SK-N-SH treated with all-trans-retinoic acid at 6 μM for 48 hours (cell line): Measurements from ENCODE around the gene ABCC2.

Source experiments
- ATAC-seq: fragments of 200-7000 bp; cut with Tn5 transposase; 3 replicates; pipeline ENCODE4 v1.9.1; 2020; ENCODE audit warnings: mild to moderate bottlenecking, moderate library complexity
- ARNTL ChIP-seq: fragments of 450-650 bp; formaldehyde crosslinking; IDR thresholded peaks from 2 replicates; pipeline ENCODE4 v1.5.0; 2020; ENCODE audit warnings: low read depth, mild to moderate bottlenecking, moderate library complexity, borderline replicate concordance
- BACH2 ChIP-seq: fragments of 250-450 bp; sonication (Bioruptor Pico); IDR thresholded peaks from 2 replicates; pipeline ENCODE4 v1.9.0; 2021; ENCODE audit warnings: mild to moderate bottlenecking, borderline replicate concordance
- CSRNP3 ChIP-seq: fragments of 250-450 bp; sonication (Bioruptor Pico); IDR thresholded peaks from 2 replicates; pipeline ENCODE4 v1.5.1; 2021; ENCODE audit warnings: mild to moderate bottlenecking, moderate library complexity
- ESRRG ChIP-seq: fragments of 250-450 bp; sonication (Bioruptor Pico); IDR thresholded peaks from 2 replicates; pipeline ENCODE4 v1.6.1; 2021; ENCODE audit warnings: mild to moderate bottlenecking
- GLIS3 ChIP-seq: fragments of 250-450 bp; sonication (Bioruptor Pico); IDR thresholded peaks from 2 replicates; pipeline ENCODE4 v1.5.0; 2020; ENCODE audit warnings: mild to moderate bottlenecking, moderate library complexity
- OSR1 ChIP-seq: fragments of 250-450 bp; sonication (Bioruptor Pico); IDR thresholded peaks from 2 replicates; pipeline ENCODE4 v1.8.0; 2022; ENCODE audit warnings: moderate library complexity, mild to moderate bottlenecking, inconsistent platforms
- POU6F1 ChIP-seq: fragments of 250-450 bp; sonication (Bioruptor Pico); IDR thresholded peaks from 2 replicates; pipeline ENCODE4 v1.8.0; 2021; ENCODE audit warnings: low read depth, mild to moderate bottlenecking, moderate library complexity, borderline replicate concordance
- PPARA ChIP-seq: fragments of 250-450 bp; sonication (Bioruptor Pico); IDR thresholded peaks from 2 replicates; pipeline ENCODE4 v1.5.0; 2020; ENCODE audit warnings: mild to moderate bottlenecking, borderline replicate concordance
- RARB ChIP-seq: fragments of 250-450 bp; sonication (Bioruptor Pico); IDR thresholded peaks from 2 replicates; pipeline ENCODE4 v1.8.0; 2021; ENCODE audit warnings: mild to moderate bottlenecking, moderate library complexity
- SNAI2 ChIP-seq: fragments of 250-450 bp; sonication (Bioruptor Pico); IDR thresholded peaks from 2 replicates; pipeline ENCODE4 v1.5.0; 2020; ENCODE audit warnings: mild to moderate bottlenecking, moderate library complexity
- TCF4 ChIP-seq: fragments of 250-450 bp; sonication (Bioruptor Pico); IDR thresholded peaks from 2 replicates; pipeline ENCODE4 v1.8.0; 2021; ENCODE audit warnings: mild to moderate bottlenecking, moderate library complexity, borderline replicate concordance
- TOX ChIP-seq: fragments of 250-450 bp; sonication (Bioruptor Pico); IDR thresholded peaks from 2 replicates; pipeline ENCODE4 v1.8.0; 2021; ENCODE audit warnings: mild to moderate bottlenecking, moderate library complexity, borderline replicate concordance
- TSHZ2 ChIP-seq: fragments of 250-450 bp; sonication (Bioruptor Pico); IDR thresholded peaks from 2 replicates; pipeline ENCODE4 v1.5.0; 2020; ENCODE audit warnings: mild to moderate bottlenecking, moderate library complexity
- ZC3H10 ChIP-seq: fragments of 250-450 bp; sonication (Bioruptor Pico); IDR thresholded peaks from 2 replicates; pipeline ENCODE4 v1.5.1; 2021; ENCODE audit warnings: mild to moderate bottlenecking, moderate library complexity
- ZFP3 ChIP-seq: fragments of 250-450 bp; sonication (Bioruptor Pico); IDR thresholded peaks from 2 replicates; pipeline ENCODE4 v1.5.0; 2020; ENCODE audit warnings: mild to moderate bottlenecking, moderate library complexity
- ZFP30 ChIP-seq: fragments of 450-650 bp; formaldehyde crosslinking; IDR thresholded peaks from 2 replicates; pipeline ENCODE4 v1.5.0; 2022; ENCODE audit warnings: mild to moderate bottlenecking, moderate library complexity
- ZNF565 ChIP-seq: fragments of 450-650 bp; formaldehyde crosslinking; conservative IDR thresholded peaks from 2 replicates; pipeline ENCODE4 v1.5.0; 2020; ENCODE audit warnings: low read depth, mild to moderate bottlenecking, moderate library complexity
- ZNF70 ChIP-seq: fragments of 450-650 bp; formaldehyde crosslinking; IDR thresholded peaks from 2 replicates; pipeline ENCODE4 v1.5.0; 2020; ENCODE audit warnings: mild to moderate bottlenecking, moderate library complexity
- ZNF8 ChIP-seq: fragments of 450-650 bp; formaldehyde crosslinking; IDR thresholded peaks from 2 replicates; pipeline ENCODE4 v1.5.0; 2020; ENCODE audit warnings: mild to moderate bottlenecking, moderate library complexity
- TF ChIP-seq, protein P1 (sequence below): fragments of 250-450 bp; sonication (Bioruptor Pico); IDR thresholded peaks from 2 replicates; pipeline ENCODE4 v1.8.0; 2020; ENCODE audit warnings: mild to moderate bottlenecking, moderate library complexity, borderline replicate concordance
- TF ChIP-seq, protein P2 (sequence below): fragments of 250-450 bp; sonication (Bioruptor Pico); IDR thresholded peaks from 2 replicates; pipeline ENCODE4 v1.5.1; 2020; ENCODE audit warnings: low read depth, mild to moderate bottlenecking, moderate library complexity

Gene ABCC2

GRCh38 chr10:99765672-99766301 is 16.7 kb upstream of the ABCC2 start:
- no peak for TF ChIP-seq POU6F1 (CRISPR knock-in tag)
- TF ChIP-seq OSR1 (CRISPR knock-in tag), result no peak
- no peak for TF ChIP-seq GLIS3 (CRISPR knock-in tag)
- no peak for TF ChIP-seq TCF4 (CRISPR knock-in tag)
- TF ChIP-seq ZFP30 (CRISPR knock-in tag), result no peak
- TF ChIP-seq PPARA (CRISPR knock-in tag), result no peak
- no peak for TF ChIP-seq SNAI2 (CRISPR knock-in tag)
- TF ChIP-seq, protein P1, sequence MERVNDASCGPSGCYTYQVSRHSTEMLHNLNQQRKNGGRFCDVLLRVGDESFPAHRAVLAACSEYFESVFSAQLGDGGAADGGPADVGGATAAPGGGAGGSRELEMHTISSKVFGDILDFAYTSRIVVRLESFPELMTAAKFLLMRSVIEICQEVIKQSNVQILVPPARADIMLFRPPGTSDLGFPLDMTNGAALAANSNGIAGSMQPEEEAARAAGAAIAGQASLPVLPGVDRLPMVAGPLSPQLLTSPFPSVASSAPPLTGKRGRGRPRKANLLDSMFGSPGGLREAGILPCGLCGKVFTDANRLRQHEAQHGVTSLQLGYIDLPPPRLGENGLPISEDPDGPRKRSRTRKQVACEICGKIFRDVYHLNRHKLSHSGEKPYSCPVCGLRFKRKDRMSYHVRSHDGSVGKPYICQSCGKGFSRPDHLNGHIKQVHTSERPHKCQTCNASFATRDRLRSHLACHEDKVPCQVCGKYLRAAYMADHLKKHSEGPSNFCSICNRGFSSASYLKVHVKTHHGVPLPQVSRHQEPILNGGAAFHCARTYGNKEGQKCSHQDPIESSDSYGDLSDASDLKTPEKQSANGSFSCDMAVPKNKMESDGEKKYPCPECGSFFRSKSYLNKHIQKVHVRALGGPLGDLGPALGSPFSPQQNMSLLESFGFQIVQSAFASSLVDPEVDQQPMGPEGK (CRISPR knock-in tag), result no peak
- TF ChIP-seq, all 23 proteins: peak for 0
- ATAC-seq, result no peak

DNA sequence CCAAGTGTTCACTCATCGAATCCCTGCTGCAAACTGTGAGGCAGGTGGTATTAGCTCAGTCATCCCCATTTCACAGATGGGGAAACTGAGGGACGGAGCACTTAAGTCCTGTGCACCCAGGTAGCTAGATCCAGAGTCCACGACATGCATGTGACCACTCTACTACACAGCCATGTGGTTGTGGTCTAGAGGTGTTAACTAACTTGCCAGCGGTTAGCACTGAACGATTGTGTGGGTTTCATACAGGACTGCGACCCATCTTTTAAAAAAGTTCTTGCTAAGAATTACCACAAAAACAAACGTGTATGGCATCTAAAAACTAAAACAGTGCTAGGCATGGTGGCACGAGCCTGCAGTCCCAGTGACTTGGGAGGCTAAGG is 16.1 kb upstream of the ABCC2 start:
- no peak for ATAC-seq
- TF ChIP-seq CSRNP3 (CRISPR knock-in tag), result no peak
- TF ChIP-seq GLIS3 (CRISPR knock-in tag), result no peak

DNA sequence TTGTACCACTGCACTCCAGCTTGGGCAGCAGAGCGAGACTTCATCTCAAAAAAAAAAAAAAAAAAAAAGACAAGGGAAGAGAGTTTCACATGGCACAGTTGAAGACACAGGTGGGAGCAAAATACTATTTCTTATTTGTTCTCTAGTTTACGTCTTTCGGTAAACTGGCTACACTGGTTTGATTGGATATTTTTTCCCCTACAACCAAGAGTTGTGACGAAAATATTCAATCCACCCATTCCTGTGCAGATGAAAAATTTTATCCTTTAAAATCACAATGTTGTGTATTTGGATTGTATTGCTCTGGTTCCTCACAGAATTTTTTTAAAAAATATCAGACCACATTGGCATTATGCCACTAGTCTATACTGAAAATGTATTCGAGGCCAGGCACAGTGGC is 14.5 kb upstream of the ABCC2 start:
- no peak for ATAC-seq
- no peak for TF ChIP-seq PPARA (CRISPR knock-in tag)
- TF ChIP-seq TSHZ2 (CRISPR knock-in tag), result no peak
- TF ChIP-seq BACH2 (CRISPR knock-in tag), result no peak
- TF ChIP-seq ZNF8 (CRISPR knock-in tag), result no peak
- TF ChIP-seq, protein P1 (CRISPR knock-in tag), result no peak
- no peak for TF ChIP-seq ESRRG (CRISPR knock-in tag)
- no peak for TF ChIP-seq RARB
- no peak for TF ChIP-seq TCF4 (CRISPR knock-in tag)
- TF ChIP-seq ZFP3 (CRISPR knock-in tag), result no peak
- TF ChIP-seq ZNF70 (CRISPR knock-in tag), result no peak
- no peak for TF ChIP-seq ARNTL (CRISPR knock-in tag)
- no peak for TF ChIP-seq CSRNP3 (CRISPR knock-in tag)
- TF ChIP-seq ZC3H10 (CRISPR knock-in tag), result no peak
- no peak for TF ChIP-seq ZNF565 (CRISPR knock-in tag)
- TF ChIP-seq, protein P2, sequence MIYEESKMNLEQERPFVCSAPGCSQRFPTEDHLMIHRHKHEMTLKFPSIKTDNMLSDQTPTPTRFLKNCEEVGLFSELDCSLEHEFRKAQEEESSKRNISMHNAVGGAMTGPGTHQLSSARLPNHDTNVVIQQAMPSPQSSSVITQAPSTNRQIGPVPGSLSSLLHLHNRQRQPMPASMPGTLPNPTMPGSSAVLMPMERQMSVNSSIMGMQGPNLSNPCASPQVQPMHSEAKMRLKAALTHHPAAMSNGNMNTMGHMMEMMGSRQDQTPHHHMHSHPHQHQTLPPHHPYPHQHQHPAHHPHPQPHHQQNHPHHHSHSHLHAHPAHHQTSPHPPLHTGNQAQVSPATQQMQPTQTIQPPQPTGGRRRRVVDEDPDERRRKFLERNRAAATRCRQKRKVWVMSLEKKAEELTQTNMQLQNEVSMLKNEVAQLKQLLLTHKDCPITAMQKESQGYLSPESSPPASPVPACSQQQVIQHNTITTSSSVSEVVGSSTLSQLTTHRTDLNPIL (CRISPR knock-in tag), result no peak
- no peak for TF ChIP-seq OSR1 (CRISPR knock-in tag)
- TF ChIP-seq TOX (CRISPR knock-in tag), result no peak
- TF ChIP-seq SNAI2 (CRISPR knock-in tag), result no peak
- TF ChIP-seq POU6F1 (CRISPR knock-in tag), result no peak
- TF ChIP-seq, all 23 proteins: peak for 0
